Measurements from ENCODE around the gene CTNNBIP1. TPM values are rescaled to one million over a fixed set of nuclear protein-coding genes. Genes with fewer than 3 reads are reported as not detected.

Gene CTNNBIP1
- total and polyA plus RNA-seq, 9 of the 15 experiments (the other 6 are each of a cell fraction or from before 2014, with no cell fraction given) = 0.65 to 29.2 (median 14.7) TPM

GRCh38 chr1:9823693-9823942, 86.5 kb downstream of the CTNNBIP1 start (continued):
- TF ChIP-seq SRSF9 (IDR thresholded peaks at IDR 0.05; ENCODE audit: borderline replicate concordance, low read depth, low read length) (no peak), ZNF311 (CRISPR knock-in tag; IDR thresholded peaks at IDR 0.05) (no peak), SIN3B (IDR thresholded peaks at IDR 0.05; ENCODE audit: low read depth) (peak; percentile 72), ZNF165 (CRISPR knock-in tag; IDR thresholded peaks at IDR 0.05; ENCODE audit: borderline replicate concordance) (no peak), ZNF583 (CRISPR knock-in tag; IDR thresholded peaks at IDR 0.05) (no peak), ZNF217 (CRISPR knock-in tag; IDR thresholded peaks at IDR 0.05) (no peak), EZH2 (IDR thresholded peaks at IDR 0.05; ENCODE audit: borderline replicate concordance, low read depth, low read length) (no peak), STAT5A (IDR thresholded peaks at IDR 0.05; ENCODE audit: borderline replicate concordance, low read length) (no peak), RBM22 (IDR thresholded peaks at IDR 0.05; ENCODE audit: low read depth, low read length, poor library complexity, severe bottlenecking) (no peak), FOXP4 (CRISPR knock-in tag; IDR thresholded peaks at IDR 0.05; ENCODE audit: borderline replicate concordance) (no peak), ARID1B (IDR thresholded peaks at IDR 0.05) (no peak), CHD4 (IDR thresholded peaks at IDR 0.05; ENCODE audit: insufficient read depth, insufficient replicate concordance, low read depth, low read length, poor library complexity, severe bottlenecking) (no peak), ZNF12 (CRISPR knock-in tag; IDR thresholded peaks at IDR 0.05) (no peak), MECOM (CRISPR knock-in tag; IDR thresholded peaks at IDR 0.05) (no peak), E4F1 (CRISPR knock-in tag; IDR thresholded peaks at IDR 0.05; ENCODE audit: borderline replicate concordance) (no peak), FOXM1 (IDR thresholded peaks at IDR 0.05; ENCODE audit: low read depth) (no peak), FOXM1 (CRISPR knock-in tag; IDR thresholded peaks at IDR 0.05; ENCODE audit: low read depth) (no peak), TCFL5 (CRISPR knock-in tag; conservative IDR thresholded peaks at IDR 0.05) (no peak), NCOA2 (IDR thresholded peaks at IDR 0.05; ENCODE audit: partially characterized antibody in 2 of 2) (no peak), ZSCAN29 (IDR thresholded peaks at IDR 0.05) (no peak)
- TF ChIP-seq, protein P1, sequence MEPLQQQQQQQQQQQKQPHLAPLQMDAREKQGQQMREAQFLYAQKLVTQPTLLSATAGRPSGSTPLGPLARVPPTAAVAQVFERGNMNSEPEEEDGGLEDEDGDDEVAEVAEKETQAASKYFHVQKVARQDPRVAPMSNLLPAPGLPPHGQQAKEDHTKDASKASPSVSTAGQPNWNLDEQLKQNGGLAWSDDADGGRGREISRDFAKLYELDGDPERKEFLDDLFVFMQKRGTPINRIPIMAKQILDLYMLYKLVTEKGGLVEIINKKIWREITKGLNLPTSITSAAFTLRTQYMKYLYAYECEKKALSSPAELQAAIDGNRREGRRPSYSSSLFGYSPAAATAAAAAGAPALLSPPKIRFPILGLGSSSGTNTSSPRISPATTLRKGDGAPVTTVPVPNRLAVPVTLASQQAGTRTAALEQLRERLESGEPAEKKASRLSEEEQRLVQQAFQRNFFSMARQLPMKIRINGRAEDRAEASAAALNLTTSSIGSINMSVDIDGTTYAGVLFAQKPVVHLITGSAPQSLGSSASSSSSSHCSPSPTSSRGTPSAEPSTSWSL (CRISPR knock-in tag; IDR thresholded peaks at IDR 0.05; ENCODE audit: borderline replicate concordance) = no peak
- TF ChIP-seq, protein P2, sequence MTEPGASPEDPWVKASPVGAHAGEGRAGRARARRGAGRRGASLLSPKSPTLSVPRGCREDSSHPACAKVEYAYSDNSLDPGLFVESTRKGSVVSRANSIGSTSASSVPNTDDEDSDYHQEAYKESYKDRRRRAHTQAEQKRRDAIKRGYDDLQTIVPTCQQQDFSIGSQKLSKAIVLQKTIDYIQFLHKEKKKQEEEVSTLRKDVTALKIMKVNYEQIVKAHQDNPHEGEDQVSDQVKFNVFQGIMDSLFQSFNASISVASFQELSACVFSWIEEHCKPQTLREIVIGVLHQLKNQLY (CRISPR knock-in tag; conservative IDR thresholded peaks at IDR 0.05) = no peak
- TF ChIP-seq, protein P3, sequence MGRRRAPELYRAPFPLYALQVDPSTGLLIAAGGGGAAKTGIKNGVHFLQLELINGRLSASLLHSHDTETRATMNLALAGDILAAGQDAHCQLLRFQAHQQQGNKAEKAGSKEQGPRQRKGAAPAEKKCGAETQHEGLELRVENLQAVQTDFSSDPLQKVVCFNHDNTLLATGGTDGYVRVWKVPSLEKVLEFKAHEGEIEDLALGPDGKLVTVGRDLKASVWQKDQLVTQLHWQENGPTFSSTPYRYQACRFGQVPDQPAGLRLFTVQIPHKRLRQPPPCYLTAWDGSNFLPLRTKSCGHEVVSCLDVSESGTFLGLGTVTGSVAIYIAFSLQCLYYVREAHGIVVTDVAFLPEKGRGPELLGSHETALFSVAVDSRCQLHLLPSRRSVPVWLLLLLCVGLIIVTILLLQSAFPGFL (CRISPR knock-in tag; IDR thresholded peaks at IDR 0.05) = no peak
